LNCaP clone FGC (cell line): ENCODE measurements around the gene CIT.

Source experiments
- DNase-seq: peaks from one replicate; pipeline ENCODE4 v3.0.0-alpha.2; 2011; ENCODE audit warnings: low read depth
- H3K4me3 ChIP-seq: 2 replicates; pipeline ENCODE4 v1.5.1; 2011; ENCODE audit warnings: mild to moderate bottlenecking, low read depth, low read length, control low read depth
- CTCF ChIP-seq: IDR thresholded peaks from 2 replicates; pipeline ENCODE4 v1.5.1; 2012; ENCODE audit warnings: mild to moderate bottlenecking; ENCODE audit not compliant: control insufficient read depth, insufficient read depth; ENCODE audit errors: extremely low read depth

CIT gene

GRCh38 chr12:119859241-119859640, 17.9 kb downstream of the CIT start:
- H3K4me3 ChIP-seq, result no peak overlapping the region

GRCh38 chr12:119857041-119857591, 20.0 kb downstream of the CIT start:
- TF ChIP-seq CTCF, result no peak
- no peak overlapping the region for H3K4me3 ChIP-seq
- no peak for DNase-seq

More at GRCh38 chr12:119859241-119859640, 17.9 kb downstream of the CIT start:
- no peak for TF ChIP-seq CTCF
- DNase-seq, result no peak

GRCh38 chr12:119850330-119850729, 26.8 kb downstream of the CIT start:
- DNase-seq, result no peak
- TF ChIP-seq CTCF, result no peak
- H3K4me3 ChIP-seq, result no peak overlapping the region

GRCh38 chr12:119843100-119843499, 34.0 kb downstream of the CIT start:
- peak; percentile 70 for DNase-seq
- no peak overlapping the region for H3K4me3 ChIP-seq
- no peak for TF ChIP-seq CTCF

- no peak for TF ChIP-seq CTCF
- H3K4me3 ChIP-seq, result no peak overlapping the region
- DNase-seq, result no peak
These were observed 34.7 kb downstream of the CIT start for GRCh38 chr12:119842380-119842779.

- TF ChIP-seq CTCF, result no peak
- no peak overlapping the region for H3K4me3 ChIP-seq
- no peak for DNase-seq
These were observed 35.5 kb downstream of the CIT start for GRCh38 chr12:119841433-119842210.

- H3K4me3 ChIP-seq, result no peak overlapping the region
- no peak for TF ChIP-seq CTCF
- DNase-seq, result no peak
These were observed 36.5 kb downstream of the CIT start for GRCh38 chr12:119840582-119840981.
